NCI-H1694 (cell line): ENCODE results near the gene COX14.

Experiments
- DNase-seq: peaks from one replicate; lab custom pipeline; 2025; lab: John Stamatoyannopoulos, UW

COX14 gene

GRCh38 chr12:50084775-50085614 lies 27.0 kb upstream of the COX14 start, which contains the start of gene SMARCD1:
SMARCD1 (plus strand) TSS chr12:50085342; CDS start chr12:50085370, 28 bp downstream.
- DNase-seq, result peak; percentile 87

GRCh38 chr12:50085615-50086072 lies 26.4 kb upstream of the COX14 start:
- DNase-seq, result peak; percentile 34

- DNase-seq, result no peak
Observed at GRCh38 chr12:50086148-50086547, 25.9 kb upstream of the COX14 start.

- DNase-seq, result no peak
Observed at GRCh38 chr12:50087151-50087550, 24.9 kb upstream of the COX14 start.

GRCh38 chr12:50087995-50088394 lies 24.0 kb upstream of the COX14 start:
- DNase-seq, result no peak

- DNase-seq, result peak; percentile 38
Observed at GRCh38 chr12:50088577-50089335, 23.3 kb upstream of the COX14 start.

- no peak for DNase-seq
Observed at GRCh38 chr12:50089730-50090129, 22.3 kb upstream of the COX14 start.

- no peak for DNase-seq
Observed at GRCh38 chr12:50090391-50090790, 21.6 kb upstream of the COX14 start.

GRCh38 chr12:50097952-50098351 lies 14.1 kb upstream of the COX14 start:
- no peak for DNase-seq

- DNase-seq, result no peak
Observed at GRCh38 chr12:50099302-50100008, 12.6 kb upstream of the COX14 start.

GRCh38 chr12:50100561-50100960 lies 11.5 kb upstream of the COX14 start:
- DNase-seq, result no peak

- DNase-seq, result no peak
Observed at GRCh38 chr12:50101663-50102062, 10.4 kb upstream of the COX14 start.

- DNase-seq, result no peak
Observed at GRCh38 chr12:50102131-50102531, 9.9 kb upstream of the COX14 start.

GRCh38 chr12:50102646-50103309 lies 9.3 kb upstream of the COX14 start:
- DNase-seq, result no peak

- no peak for DNase-seq
Observed at GRCh38 chr12:50103351-50103750, 8.7 kb upstream of the COX14 start.

- DNase-seq, result peak; percentile 52
Observed at GRCh38 chr12:50103767-50104321, 8.2 kb upstream of the COX14 start, which contains the start of gene GPD1. GPD1 (plus strand) TSS chr12:50104008; CDS start chr12:50104051, 43 bp downstream.

GRCh38 chr12:50104417-50105366 lies 7.3 kb upstream of the COX14 start:
- DNase-seq, result no peak

GRCh38 chr12:50105913-50106450 lies 6.1 kb upstream of the COX14 start:
- no peak for DNase-seq

- DNase-seq, result no peak
Observed at GRCh38 chr12:50106907-50107306, 5.1 kb upstream of the COX14 start.
